Body of pancreas (tissue), 4 donors: Measurements from ENCODE around the gene EPHA4. TPM values are rescaled to one million over a fixed set of nuclear protein-coding genes. Genes with fewer than 3 reads are reported as not detected.

Experiments
- ATAC-seq: fragments of 150-250 bp; one replicate; pipeline ENCODE4 v1.9.1; 2016
- DNase-seq, 4 donors: peaks; one replicate each; pipeline ENCODE4 v3.0.0-alpha.2; 2019
- H3K27ac ChIP-seq, 4 donors: fragments of 200-600 bp; sonication (generic); 1 replicate in 3 of 4; 2 replicates in 1 of 4; pipeline versions ENCODE4 v1.5.1 to v1.6.1; 2016 to 2019; ENCODE audit warnings: mild to moderate bottlenecking in 1 of 4, mixed read lengths in 1 of 4, moderate library complexity in 1 of 4
- H3K27me3 ChIP-seq, 2 donors: fragments of 200-600 bp; sonication (generic); one replicate each; pipeline ENCODE4 v1.6.0; 2016; ENCODE audit warnings: mild to moderate bottlenecking in 1 of 2
- H3K36me3 ChIP-seq, 2 donors: fragments of 200-600 bp; sonication (generic); replicated peaks in 1 of 2; 2 replicates each; pipeline ENCODE4 v1.5.1; 2016; ENCODE audit warnings: low read depth in 2 of 2; ENCODE audit not compliant: insufficient read depth in 1 of 2
- H3K4me1 ChIP-seq: fragments of 200-600 bp; sonication (generic); one replicate; pipeline ENCODE4 v1.6.0; 2016
- H3K4me3 ChIP-seq, 2 donors: fragments of 200-600 bp; sonication (generic); 1 replicate in 1 of 2; 2 replicates in 1 of 2; pipeline ENCODE4 v1.5.1; 2016 to 2019
- H3K9me3 ChIP-seq, 3 donors: fragments of 200-600 bp; sonication (generic); 1 replicate in 2 of 3; 2 replicates in 1 of 3; pipeline ENCODE4 v1.5.1; 2016
- POLR2A ChIP-seq, 3 donors: fragments of 450-650 bp; IDR thresholded peaks; one replicate each; pipeline ENCODE4 v1.6.1; 2016; ENCODE audit warnings: antibody characterized with exemption in 3 of 3, mild to moderate bottlenecking in 2 of 3
- WGBS, 2 donors: methylation state at CpG; one replicate each; pipeline ENCODE4 v1.1.5; 2017; 5-methylcytosine and 5-hydroxymethylcytosine counted together
- intact Hi-C: fragments of 100-400 bp; cut with DNase I; formaldehyde crosslinking; loops from one replicate; pipeline ENCODE4 v1.15.1; 2023
- total RNA-seq, 2 donors: library from RNA; depleted of rRNA; stranded (reverse); fragments of >200 nt; gene quantifications; one replicate each; pipeline ENCODE4 v1.1.0, GENCODE V29; 2016
- TF ChIP-seq, protein P1 (sequence below), 7 experiments: fragments of 450-650 bp in 4 of 7; fragments of 200-600 bp in 3 of 7; sonication (generic) in 3 of 7; IDR thresholded peaks; one replicate each; pipeline ENCODE4 v1.5.1; 2016 to 2019; ENCODE audit warnings: antibody characterized with exemption in 7 of 7

EPHA4 gene
- total RNA-seq, 2 donors from 2014 or later, result 4.0 to 5.2 TPM

DNA sequence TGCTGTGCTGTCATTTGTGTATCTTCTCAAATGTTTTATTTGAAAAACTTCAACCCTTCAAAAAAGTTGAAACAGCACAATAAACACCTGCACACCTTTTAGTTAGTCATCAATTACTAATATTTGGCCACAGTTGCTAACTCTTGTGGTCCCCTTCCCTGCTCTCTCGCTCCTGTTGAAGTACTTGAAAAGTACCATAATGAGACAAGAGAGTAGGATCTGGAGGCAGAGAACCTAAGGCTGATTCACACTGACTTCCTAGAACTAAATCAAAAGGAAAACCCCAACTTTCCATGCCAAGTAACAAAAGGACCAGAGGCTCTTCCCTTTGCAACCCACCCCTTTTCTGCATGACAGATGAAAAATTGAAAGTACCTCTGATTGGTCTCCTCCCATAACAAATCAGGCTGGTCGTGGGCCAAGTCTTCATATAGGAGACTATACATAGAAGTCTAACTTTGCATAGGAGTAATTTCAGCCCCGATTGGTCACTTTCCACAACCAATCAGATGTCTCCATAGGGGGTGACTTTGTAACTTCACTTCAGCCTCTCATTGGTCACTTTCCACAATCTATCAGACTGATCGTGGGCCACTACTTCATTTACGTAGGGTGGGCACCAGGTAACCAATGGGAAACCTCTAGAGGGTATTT, 179.7 kb downstream of the EPHA4 start:
- no peak for TF ChIP-seq POLR2A (IDR thresholded peaks at IDR 0.05)
- TF ChIP-seq, protein P1, sequence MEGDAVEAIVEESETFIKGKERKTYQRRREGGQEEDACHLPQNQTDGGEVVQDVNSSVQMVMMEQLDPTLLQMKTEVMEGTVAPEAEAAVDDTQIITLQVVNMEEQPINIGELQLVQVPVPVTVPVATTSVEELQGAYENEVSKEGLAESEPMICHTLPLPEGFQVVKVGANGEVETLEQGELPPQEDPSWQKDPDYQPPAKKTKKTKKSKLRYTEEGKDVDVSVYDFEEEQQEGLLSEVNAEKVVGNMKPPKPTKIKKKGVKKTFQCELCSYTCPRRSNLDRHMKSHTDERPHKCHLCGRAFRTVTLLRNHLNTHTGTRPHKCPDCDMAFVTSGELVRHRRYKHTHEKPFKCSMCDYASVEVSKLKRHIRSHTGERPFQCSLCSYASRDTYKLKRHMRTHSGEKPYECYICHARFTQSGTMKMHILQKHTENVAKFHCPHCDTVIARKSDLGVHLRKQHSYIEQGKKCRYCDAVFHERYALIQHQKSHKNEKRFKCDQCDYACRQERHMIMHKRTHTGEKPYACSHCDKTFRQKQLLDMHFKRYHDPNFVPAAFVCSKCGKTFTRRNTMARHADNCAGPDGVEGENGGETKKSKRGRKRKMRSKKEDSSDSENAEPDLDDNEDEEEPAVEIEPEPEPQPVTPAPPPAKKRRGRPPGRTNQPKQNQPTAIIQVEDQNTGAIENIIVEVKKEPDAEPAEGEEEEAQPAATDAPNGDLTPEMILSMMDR (IDR thresholded peaks at IDR 0.05), result no peak
- no peak for DNase-seq
- no peak overlapping the region for H3K4me3 ChIP-seq
- H3K36me3 ChIP-seq, result no peaks in the 10 kb centered on the region
- H3K9me3 ChIP-seq, result no peaks in the 10 kb centered on the region
- intact Hi-C loops, result no loop called here
- H3K27ac ChIP-seq, result no peak overlapping the region
- ATAC-seq, result no peak
- H3K27me3 ChIP-seq, result no peaks in the 10 kb centered on the region
- WGBS, 2 donors, result 72 to 82% methylated on average over 5 of the region's 5 CpGs
- no peaks in the 10 kb centered on the region for H3K4me1 ChIP-seq

DNA sequence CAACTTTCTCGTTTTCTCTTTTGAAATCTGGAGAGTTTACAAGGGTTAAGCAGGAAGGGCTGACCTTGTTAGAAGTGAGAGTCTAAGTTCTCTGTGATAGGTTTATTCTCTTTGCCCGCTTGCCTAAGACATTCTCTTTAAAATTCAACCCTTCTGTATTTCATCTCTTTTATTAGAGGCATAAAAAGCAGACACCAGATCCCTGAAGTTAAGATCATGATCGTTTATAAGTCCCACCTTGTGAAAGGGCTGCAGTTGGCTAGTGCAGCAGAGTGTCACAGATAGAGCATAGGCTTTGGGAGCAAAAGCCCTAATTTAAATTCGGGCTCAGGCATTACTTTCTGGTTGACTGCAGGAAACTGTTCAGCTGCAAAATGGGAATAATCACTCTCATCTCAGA, 181.2 kb downstream of the EPHA4 start:
- H3K27ac ChIP-seq, result no peak overlapping the region

DNA sequence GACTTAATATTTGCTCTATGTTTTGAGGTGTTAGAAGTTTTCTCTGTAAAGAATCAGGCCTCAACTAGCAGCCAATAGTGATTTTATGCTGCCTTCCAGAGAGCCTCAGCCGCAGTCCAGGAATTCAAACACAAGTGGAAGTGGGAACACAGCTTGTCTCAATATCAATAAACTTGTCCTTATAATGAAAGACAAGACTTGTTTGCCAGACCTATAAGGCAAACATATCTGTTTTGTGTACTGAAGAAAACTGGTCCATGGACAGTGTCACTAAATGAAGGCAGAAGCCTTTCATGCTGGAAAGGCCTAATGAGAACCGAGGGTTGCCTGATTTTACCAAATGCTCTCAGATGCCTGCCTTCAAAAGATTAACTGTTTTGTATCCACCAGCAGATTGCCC, 182.2 kb downstream of the EPHA4 start:
- Histone ChIP-seq H3K27ac (no peak overlapping the region), H3K4me1 (no peaks in the 10 kb centered on the region), H3K4me3 (no peak overlapping the region), H3K36me3 (no peaks in the 10 kb centered on the region), H3K9me3 (no peaks in the 10 kb centered on the region), H3K27me3 (no peaks in the 10 kb centered on the region)
- no peak for DNase-seq
- ATAC-seq, result no peak
- intact Hi-C loops, result no loop called here
- WGBS, 2 donors, result 89 to 93% methylated on average over 2 of the region's 2 CpGs
- no peak for TF ChIP-seq POLR2A (IDR thresholded peaks at IDR 0.05)
- TF ChIP-seq, protein P1 (IDR thresholded peaks at IDR 0.05), result no peak

More for the DNA sequence above, 181.2 kb downstream of the EPHA4 start:
- no peak for TF ChIP-seq POLR2A (IDR thresholded peaks at IDR 0.05)
- TF ChIP-seq, protein P1 (IDR thresholded peaks at IDR 0.05), result no peak
- Histone ChIP-seq H3K27me3 (no peaks in the 10 kb centered on the region), H3K4me3 (no peak overlapping the region), H3K36me3 (no peaks in the 10 kb centered on the region), H3K9me3 (no peaks in the 10 kb centered on the region), H3K4me1 (no peaks in the 10 kb centered on the region)
- WGBS, 2 donors, result 63 to 64% methylated on average over 4 of the region's 4 CpGs
- intact Hi-C loops, result no loop called here
- DNase-seq (no peak), ATAC-seq (no peak)

DNA sequence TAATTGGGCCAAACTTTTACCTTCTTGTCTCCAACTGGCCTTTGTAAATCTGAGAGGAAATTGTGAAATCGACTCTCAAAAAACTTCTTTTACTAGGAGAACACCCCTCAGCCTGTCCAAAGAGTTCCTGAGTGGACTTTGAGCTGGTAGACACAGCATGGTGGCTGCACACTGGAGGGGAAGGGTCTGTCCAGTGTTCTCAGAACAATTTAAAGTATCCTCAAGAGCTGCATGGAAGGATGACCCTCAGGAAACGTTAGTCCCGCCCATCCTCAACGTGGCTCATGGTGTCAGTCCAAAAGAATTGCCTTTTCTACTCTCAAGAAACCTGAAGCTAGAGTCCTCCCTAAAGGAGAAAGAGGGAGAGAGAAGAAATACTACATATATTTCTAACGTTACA, 182.7 kb downstream of the EPHA4 start:
- intact Hi-C loops, result no loop called here
- WGBS, 2 donors, result 53 to 62% methylated on average over 5 of the region's 5 CpGs
- Histone ChIP-seq H3K27ac (no peak overlapping the region), H3K9me3 (no peaks in the 10 kb centered on the region), H3K4me1 (no peaks in the 10 kb centered on the region), H3K4me3 (no peak overlapping the region), H3K27me3 (no peaks in the 10 kb centered on the region), H3K36me3 (no peaks in the 10 kb centered on the region)
- ATAC-seq (no peak), DNase-seq (no peak)
- TF ChIP-seq, protein P1 (IDR thresholded peaks at IDR 0.05), result no peak
- TF ChIP-seq POLR2A (IDR thresholded peaks at IDR 0.05), result no peak

DNA sequence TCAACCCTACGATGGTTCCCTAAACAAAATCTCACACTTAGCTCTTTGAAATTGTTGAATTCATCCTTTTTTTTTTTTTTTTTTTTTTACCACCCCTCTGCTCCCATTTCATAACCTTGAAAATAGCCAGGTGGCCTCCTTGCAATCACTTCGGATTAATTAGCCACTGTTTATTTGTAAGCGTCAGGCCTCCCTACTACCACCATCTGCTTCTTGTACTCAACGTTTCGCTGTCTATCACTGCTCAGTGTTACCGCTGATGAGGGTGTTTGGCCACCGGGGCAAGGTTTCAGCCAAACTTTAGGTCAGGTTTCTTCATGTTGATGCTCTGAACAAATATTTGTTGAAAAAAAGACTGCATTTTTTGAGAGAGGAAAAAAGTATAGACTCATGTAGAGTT, 183.2 kb downstream of the EPHA4 start:
- WGBS, 2 donors, result 62 to 69% methylated on average over 7 of the region's 7 CpGs
- H3K4me1 ChIP-seq, result no peaks in the 10 kb centered on the region
- H3K36me3 ChIP-seq, result no peaks in the 10 kb centered on the region
- intact Hi-C loops, result no loop called here
- DNase-seq, result no peak
- no peak for ATAC-seq
- TF ChIP-seq POLR2A (IDR thresholded peaks at IDR 0.05), result no peak
- TF ChIP-seq, protein P1 (IDR thresholded peaks at IDR 0.05), result no peak
- H3K9me3 ChIP-seq, result no peaks in the 10 kb centered on the region
- no peaks in the 10 kb centered on the region for H3K27me3 ChIP-seq
- no peak overlapping the region for H3K4me3 ChIP-seq
- no peak overlapping the region for H3K27ac ChIP-seq
